Breast epithelium (tissue), 3 donors: ENCODE data around the gene STOML1.

Experiments
- CTCF ChIP-seq, 3 donors: fragments of 450-650 bp; IDR thresholded peaks; one replicate each; pipeline ENCODE4 v1.5.1; 2016 to 2017; ENCODE audit warnings: antibody characterized with exemption in 3 of 3, mild to moderate bottlenecking in 3 of 3, moderate library complexity in 3 of 3
- POLR2A ChIP-seq: fragments of 450-650 bp; IDR thresholded peaks from one replicate; pipeline ENCODE4 v1.6.1; 2016; ENCODE audit warnings: antibody characterized with exemption, mild to moderate bottlenecking, moderate library complexity

GRCh38 chr15:73937726-73938125 lies 54.4 kb downstream of the STOML1 start:
- no peak for TF ChIP-seq POLR2A
- TF ChIP-seq CTCF (IDR thresholded peaks at IDR 0.05), result no peak
